ENCODE data around the gene ZNF281. TPM values are rescaled to one million over a fixed set of nuclear protein-coding genes. Genes with fewer than 3 reads are reported as not detected.

The ZNF281 gene
- 3.0 and 3.8 TPM in 2 replicates for polyA plus RNA-seq (2012; rRNA removed)
- 3.8 and 4.3 TPM in 2 replicates for polyA plus RNA-seq (2012; cell fraction: cytosol; rRNA removed)
- polyA plus RNA-seq (2012; cell fraction: nucleus; rRNA removed), result 2.4 and 5.1 TPM in 2 replicates

GRCh38 chr1:200409761-200410565, at the start of gene ZNF281:
Gene ZNF281, minus strand, starts transcription at chr1:200410036. Its CDS starts 331 bp downstream, at chr1:200409705.
- Histone ChIP-seq H2AFZ (ENCODE audit: low read depth) (peak within 1 kb of the TSS; percentile 98), H3K4me2 (peak within 1 kb of the TSS; percentile 87), H3K9me2 (no peaks in the 10 kb centered on the region), H3K79me2 (ENCODE audit: insufficient read depth) (peaks cover 48% of the 10 kb centered on the region), H4K20me1 (ENCODE audit: insufficient read depth) (peaks cover 30% of the 10 kb centered on the region), H3F3A (replicated peaks; ENCODE audit: insufficient read depth) (no peaks in the 10 kb centered on the region), H3K4me1 (ENCODE audit: control insufficient read depth in 1 of 2, insufficient read depth in 2 of 2, low read depth in 1 of 2, low read length in 1 of 2) (peaks cover 4 to 25% of the 10 kb centered on the region in 2 experiments; a peak in 3 of 4 replicates), H3K4me3 (ENCODE audit: low read depth in 2 of 2, low read length in 1 of 2) (peak within 1 kb of the TSS; percentile 82 to 97), H3K9me3 (no peaks in the 10 kb centered on the region; the same call in 1 of the 2 replicates), H3K9ac (peak within 1 kb of the TSS; percentile 95), H3K27ac (ENCODE audit: low read depth in 2 of 2, low read length in 1 of 2) (peak within 1 kb of the TSS; percentile 82 to 93), H3K27me3 (ENCODE audit: insufficient read depth) (no peaks in the 10 kb centered on the region), H3K36me3 (replicated peaks in 1 of 2; ENCODE audit: control insufficient read depth in 1 of 2, insufficient read depth in 2 of 2, low read length in 1 of 2) (peaks cover 38 to 39% of the 10 kb centered on the region in 2 experiments)
- ChIA-PET CTCF (interaction anchor here (1.1 kb wide), 1 partner anchor 29 kb away, joined by 4 read pairs; no protein-coding TSS in a partner anchor), POLR2A (interaction anchor here (1.0 kb wide), 1 partner anchor 64 kb away, joined by 4 read pairs; no protein-coding TSS in a partner anchor)
- TF ChIP-seq MXI1 (IDR thresholded peaks at IDR 0.05; ENCODE audit: low read depth, low read length) (peak; percentile 47; the same call in 1 of the 2 replicates), TAF1 (IDR thresholded peaks at IDR 0.05; ENCODE audit: borderline replicate concordance, low read depth, low read length) (peak; percentile 50), GABPA (IDR thresholded peaks at IDR 0.05; ENCODE audit: low read depth) (no peak), ELF1 (IDR thresholded peaks at IDR 0.05) (0 out of 2 replicates have a peak, but pooled peaks have one; percentile 19), YY1 (IDR thresholded peaks at IDR 0.05; ENCODE audit: low read depth) (no peak), POLR2AphosphoS5 (IDR thresholded peaks at IDR 0.05; ENCODE audit: low read depth, low read length) (peak; percentile 86), PBX3 (IDR thresholded peaks at IDR 0.05) (peak; percentile 99), USF1 (IDR thresholded peaks at IDR 0.05; ENCODE audit: borderline replicate concordance, low read depth) (no peak), CHD2 (IDR thresholded peaks at IDR 0.05; ENCODE audit: low read length, partially characterized antibody) (peak; percentile 53), NRF1 (IDR thresholded peaks at IDR 0.05; ENCODE audit: low read depth, low read length) (peak; percentile 93), MEF2A (IDR thresholded peaks at IDR 0.05; ENCODE audit: borderline replicate concordance, low read depth) (peak; percentile 16; the same call in 1 of the 2 replicates)
- WGBS (ENCODE audit: low lambda C conversion rate), result under 1% methylated on average over 36 of the region's 54 CpGs
- DNase-seq, result peak; percentile 99

- H3K27ac ChIP-seq (ENCODE audit: low read depth in 2 of 2, low read length in 1 of 2), result no peak overlapping the region
- no peak overlapping the region for H3K4me3 ChIP-seq (ENCODE audit: low read depth in 2 of 2, low read length in 1 of 2)
- H3K36me3 ChIP-seq (replicated peaks in 1 of 2; ENCODE audit: control insufficient read depth in 1 of 2, insufficient read depth in 2 of 2, low read length in 1 of 2), result no peaks in the 10 kb centered on the region
- no peak overlapping the region for H3K4me2 ChIP-seq
- H3K79me2 ChIP-seq (ENCODE audit: insufficient read depth), result no peaks in the 10 kb centered on the region
- POLR2A ChIA-PET, result no interaction called here
- no peak for DNase-seq
- peaks cover 0 to 4% of the 10 kb centered on the region in 2 experiments; a peak in 1 of 4 replicates for H3K4me1 ChIP-seq (ENCODE audit: control insufficient read depth in 1 of 2, insufficient read depth in 2 of 2, low read depth in 1 of 2, low read length in 1 of 2)
- H3K9me2 ChIP-seq, result no peaks in the 10 kb centered on the region
- TF ChIP-seq ZBTB33 (IDR thresholded peaks at IDR 0.05; ENCODE audit: borderline replicate concordance, low read depth), result no peak
- TF ChIP-seq RAD21 (IDR thresholded peaks at IDR 0.05; ENCODE audit: low read length), result no peak
- no peak for TF ChIP-seq USF1 (IDR thresholded peaks at IDR 0.05; ENCODE audit: borderline replicate concordance, low read depth)
- TF ChIP-seq YY1 (IDR thresholded peaks at IDR 0.05; ENCODE audit: low read depth), result no peak
- TF ChIP-seq GATA2 (CRISPR knock-in tag; IDR thresholded peaks at IDR 0.05), result no peak
- no peak for TF ChIP-seq EZH2phosphoT487 (IDR thresholded peaks at IDR 0.05; ENCODE audit: borderline replicate concordance, low read depth)
- no peak for TF ChIP-seq NRF1 (IDR thresholded peaks at IDR 0.05; ENCODE audit: low read depth, low read length)
- no peak for TF ChIP-seq TEAD4 (IDR thresholded peaks at IDR 0.05; ENCODE audit: borderline replicate concordance, insufficient read depth)
- no peak for TF ChIP-seq USF2 (IDR thresholded peaks at IDR 0.05; ENCODE audit: borderline replicate concordance, low read depth, low read length)
- TF ChIP-seq EP300 (IDR thresholded peaks at IDR 0.05; ENCODE audit: borderline replicate concordance in 1 of 2, low read depth in 1 of 2, low read length in 1 of 2), result no peak
- TF ChIP-seq RCOR1 (IDR thresholded peaks at IDR 0.05; ENCODE audit: low read length), result no peak
- H3F3A ChIP-seq (replicated peaks; ENCODE audit: insufficient read depth), result no peaks in the 10 kb centered on the region
- CTCF ChIA-PET, result interaction anchor here (0.7 kb wide), 1 partner anchor 11 kb away, joined by 3 read pairs; no protein-coding TSS in a partner anchor
- H3K9me3 ChIP-seq, result no peaks in the 10 kb centered on the region
- H4K20me1 ChIP-seq (ENCODE audit: insufficient read depth), result no peaks in the 10 kb centered on the region
- H2AFZ ChIP-seq (ENCODE audit: low read depth), result no peak overlapping the region
- WGBS (ENCODE audit: low lambda C conversion rate), result 96% methylated on average over 14 of the region's 14 CpGs
- no peaks in the 10 kb centered on the region for H3K27me3 ChIP-seq (ENCODE audit: insufficient read depth)
- H3K9ac ChIP-seq, result no peak overlapping the region
Observed at GRCh38 chr1:200458780-200459179, 48.9 kb upstream of the ZNF281 start.

Data from SK-N-SH (cell line).